RPMI7951 (cell line): ENCODE measurements around the gene C2CD4D. TPM values are rescaled to one million over a fixed set of nuclear protein-coding genes. Genes with fewer than 3 reads are reported as not detected.

Experiments
- DNase-seq: peaks from one replicate; pipeline ENCODE4 v3.0.0-alpha.2; 2012; ENCODE audit warnings: low read depth
- total RNA-seq: library from RNA; depleted of rRNA; stranded (reverse); fragments of >200 nt; shearing (Covaris generic); gene quantifications from 2 replicates; pipeline ENCODE4 v1.2.3, GENCODE V29; 2014

Gene C2CD4D
- total RNA-seq, 1 experiment from 2014 or later: not detected

GRCh38 chr1:151814971-151815545 is 24.6 kb downstream of the C2CD4D start:
- DNase-seq: no peak

- DNase-seq: no peak
These were observed 25.2 kb downstream of the C2CD4D start for GRCh38 chr1:151814426-151814825.

GRCh38 chr1:151813271-151813977 is 26.2 kb downstream of the C2CD4D start:
- DNase-seq: no peak

- DNase-seq: no peak
These were observed 28.4 kb downstream of the C2CD4D start for GRCh38 chr1:151811181-151811580.

- no peak for DNase-seq
These were observed 29.5 kb downstream of the C2CD4D start for GRCh38 chr1:151809985-151810556.

- DNase-seq: no peak
These were observed 30.2 kb downstream of the C2CD4D start for GRCh38 chr1:151809290-151809984.

GRCh38 chr1:151807766-151808165 is 31.9 kb downstream of the C2CD4D start:
- no peak for DNase-seq

GRCh38 chr1:151807131-151807530 is 32.5 kb downstream of the C2CD4D start:
- DNase-seq: no peak

GRCh38 chr1:151806170-151806569 is 33.5 kb downstream of the C2CD4D start:
- no peak for DNase-seq

GRCh38 chr1:151805066-151805820 is 34.4 kb downstream of the C2CD4D start, which contains the start of gene LINGO4:
LINGO4 (minus strand) TSS chr1:151805419; CDS start chr1:151802704, 2,715 bp downstream.
- no peak for DNase-seq

GRCh38 chr1:151803915-151804314 is 35.7 kb downstream of the C2CD4D start:
- DNase-seq: no peak

- no peak for DNase-seq
These were observed 36.5 kb downstream of the C2CD4D start for GRCh38 chr1:151803164-151803563.

GRCh38 chr1:151802372-151802771 is 37.2 kb downstream of the C2CD4D start:
- no peak for DNase-seq

GRCh38 chr1:151801846-151802245 is 37.8 kb downstream of the C2CD4D start:
- DNase-seq: no peak

GRCh38 chr1:151801310-151801820 is 38.3 kb downstream of the C2CD4D start:
- no peak for DNase-seq

GRCh38 chr1:151800830-151801229 is 38.8 kb downstream of the C2CD4D start:
- DNase-seq: no peak

- peak; percentile 19 for DNase-seq
These were observed 40.2 kb downstream of the C2CD4D start for GRCh38 chr1:151799179-151800022.

GRCh38 chr1:151798571-151798970 is 41.0 kb downstream of the C2CD4D start:
- no peak for DNase-seq

GRCh38 chr1:151790940-151791651 is 48.5 kb downstream of the C2CD4D start:
- DNase-seq: peak; percentile 26
